ENCODE data around the gene HOOK1.
"Not testable (repeated sequence)": the region's sequence is repeated elsewhere in the genome, so short reads cannot be mapped to it uniquely, and the experiment has no call there.

Gene HOOK1

GRCh38 chr1:59892841-59893811, 78.4 kb downstream of the HOOK1 start:
- no peak overlapping the region for H3K4me3 ChIP-seq (ENCODE audit: low read length)
- TF ChIP-seq ZNF274 (IDR thresholded peaks at IDR 0.05; ENCODE audit: low read depth, low read length), result no peak

DNA sequence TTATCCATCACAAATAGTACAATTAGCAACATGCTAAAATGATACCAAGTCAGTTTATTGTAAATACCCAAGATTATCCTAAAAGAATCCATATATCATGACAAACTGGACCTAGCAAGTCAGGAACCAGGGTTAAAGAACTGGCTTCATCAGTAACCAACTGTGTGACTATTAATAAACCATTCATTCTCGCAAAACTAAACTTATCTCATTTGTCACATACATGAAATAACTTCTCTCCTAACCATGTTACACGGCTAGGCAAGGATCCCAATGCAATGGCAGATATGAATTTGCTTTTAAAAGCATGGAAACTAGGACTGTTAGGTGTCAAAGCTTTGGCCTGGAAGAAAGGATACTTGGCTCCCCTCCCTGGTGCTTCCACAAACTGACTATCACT, 82.4 kb downstream of the HOOK1 start:
- no peak overlapping the region for H3K4me3 ChIP-seq (ENCODE audit: low read length)
- no peak for TF ChIP-seq ZNF274 (IDR thresholded peaks at IDR 0.05; ENCODE audit: low read depth, low read length)

- H3K4me3 ChIP-seq (ENCODE audit: low read length), result no peak overlapping the region
- TF ChIP-seq ZNF274 (IDR thresholded peaks at IDR 0.05; ENCODE audit: low read depth, low read length), result no peak
Measured at GRCh38 chr1:59898927-59899326, 84.2 kb downstream of the HOOK1 start.

DNA sequence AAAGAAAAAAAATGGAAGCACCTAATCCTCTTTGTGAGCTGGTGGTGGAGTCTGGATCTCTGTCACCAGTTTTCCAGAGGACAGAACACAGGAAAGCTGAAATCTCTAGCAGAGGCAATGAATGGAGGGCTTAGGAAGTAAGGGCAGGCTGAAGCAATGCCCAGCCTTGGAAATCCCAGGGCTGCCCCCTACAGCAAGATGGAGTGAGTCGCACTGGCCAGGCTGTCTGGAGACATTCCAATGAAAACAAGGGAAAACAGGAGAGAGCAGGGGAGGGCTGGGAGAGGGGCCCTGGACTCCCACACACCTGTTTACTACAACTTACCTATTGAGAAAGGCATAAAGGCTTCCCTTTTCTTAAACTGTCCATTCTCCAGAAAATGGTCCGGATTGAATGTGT, 85.9 kb downstream of the HOOK1 start:
- TF ChIP-seq ZNF274 (IDR thresholded peaks at IDR 0.05; ENCODE audit: low read depth, low read length), result no peak
- no peak overlapping the region for H3K4me3 ChIP-seq (ENCODE audit: low read length)

- no peak overlapping the region for H3K4me3 ChIP-seq (ENCODE audit: low read length)
- no peak for TF ChIP-seq ZNF274 (IDR thresholded peaks at IDR 0.05; ENCODE audit: low read depth, low read length)
Measured at GRCh38 chr1:59901770-59902388, 87.1 kb downstream of the HOOK1 start.

DNA sequence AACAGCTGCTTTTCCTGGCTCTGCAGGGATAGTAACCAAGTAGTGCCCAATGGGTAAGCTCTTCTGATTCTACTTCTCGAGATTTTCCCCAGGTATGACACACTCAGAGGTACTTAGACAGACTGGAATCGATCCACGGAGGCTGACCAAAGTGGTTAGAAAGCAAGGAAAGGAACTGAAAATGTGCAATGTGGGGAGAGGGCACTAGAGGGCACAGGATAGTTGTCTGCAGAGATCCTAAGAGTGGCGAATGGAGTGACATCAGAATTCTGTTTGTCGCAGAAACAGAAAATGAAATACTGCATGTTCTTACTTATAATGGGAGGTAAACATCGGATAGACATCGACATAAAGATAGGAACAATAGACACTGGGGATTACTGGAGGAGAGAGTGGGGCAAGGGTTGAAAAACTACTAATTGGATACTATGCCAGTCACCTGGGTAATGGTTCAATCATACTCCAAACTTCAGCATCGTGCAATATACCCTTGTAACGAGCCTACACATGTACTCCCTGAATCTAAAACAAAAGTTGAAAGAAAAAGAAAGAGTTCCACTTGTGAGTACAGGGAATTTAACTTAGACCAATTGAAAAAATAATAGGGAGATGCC, 88.5 kb downstream of the HOOK1 start:
- TF ChIP-seq ZNF274 (IDR thresholded peaks at IDR 0.05; ENCODE audit: low read depth, low read length), result no peak

DNA sequence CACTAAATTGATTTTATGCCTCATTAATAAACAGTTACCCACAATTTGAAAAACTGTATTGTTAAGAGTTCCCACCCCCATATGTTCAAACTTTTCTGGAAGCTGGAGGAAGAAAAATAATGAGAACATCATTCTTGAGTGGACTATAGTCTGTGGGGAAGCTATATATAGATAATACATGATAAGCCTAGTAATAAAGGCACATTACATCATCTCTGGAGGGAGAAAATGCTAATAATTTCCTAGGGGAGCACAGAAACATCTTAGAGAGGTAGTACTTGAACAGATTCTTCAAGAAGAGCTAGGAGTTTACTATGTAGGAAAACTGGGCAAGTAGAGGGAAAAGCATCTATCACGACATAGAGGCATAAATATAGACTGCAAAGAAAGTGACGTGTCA, 92.2 kb downstream of the HOOK1 start:
- TF ChIP-seq ZNF274 (IDR thresholded peaks at IDR 0.05; ENCODE audit: low read depth, low read length), result no peak
- no peak overlapping the region for H3K4me3 ChIP-seq (ENCODE audit: low read length)

More for the DNA sequence above, 88.5 kb downstream of the HOOK1 start:
- no peak overlapping the region for H3K4me3 ChIP-seq (ENCODE audit: low read length)

- no peak overlapping the region for H3K4me3 ChIP-seq (ENCODE audit: low read length)
- TF ChIP-seq ZNF274 (IDR thresholded peaks at IDR 0.05; ENCODE audit: low read depth, low read length), result no peak
Measured at GRCh38 chr1:59908084-59908483, 93.3 kb downstream of the HOOK1 start.

GRCh38 chr1:59908682-59909081, 93.9 kb downstream of the HOOK1 start:
- H3K4me3 ChIP-seq (ENCODE audit: low read length), result no peak overlapping the region
- no peak for TF ChIP-seq ZNF274 (IDR thresholded peaks at IDR 0.05; ENCODE audit: low read depth, low read length)

- H3K4me3 ChIP-seq (ENCODE audit: low read length), result not testable (repeated sequence)
Measured at GRCh38 chr1:59914791-59915286, 100.1 kb downstream of the HOOK1 start.

GRCh38 chr1:59915516-59915915, 100.8 kb downstream of the HOOK1 start:
- no peak overlapping the region for H3K4me3 ChIP-seq (ENCODE audit: low read length)
- no peak for TF ChIP-seq ZNF274 (IDR thresholded peaks at IDR 0.05; ENCODE audit: low read depth, low read length)

- no peak for TF ChIP-seq ZNF274 (IDR thresholded peaks at IDR 0.05; ENCODE audit: low read depth, low read length)
- no peak overlapping the region for H3K4me3 ChIP-seq (ENCODE audit: low read length)
Measured at GRCh38 chr1:59917026-59917784, 102.5 kb downstream of the HOOK1 start.

DNA sequence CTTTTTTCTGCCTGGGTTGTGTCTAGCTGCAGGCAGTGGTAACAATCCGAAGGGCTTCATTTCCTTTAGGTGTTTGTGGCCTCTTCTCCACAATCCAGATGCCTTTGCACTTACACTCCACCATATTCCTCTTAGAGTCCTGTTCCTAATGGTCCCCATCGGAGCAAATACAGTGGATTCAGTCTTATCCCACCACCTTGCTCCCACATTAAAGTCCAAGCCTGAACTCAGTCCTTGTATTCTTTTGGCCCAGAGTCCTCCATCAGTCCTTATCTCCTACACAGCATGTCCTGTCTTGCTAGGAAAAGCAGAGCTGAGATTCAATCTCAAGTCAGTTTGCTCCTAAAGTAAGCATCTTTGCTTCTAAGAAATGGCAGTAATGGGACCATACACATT, 103.0 kb downstream of the HOOK1 start:
- TF ChIP-seq ZNF274 (IDR thresholded peaks at IDR 0.05; ENCODE audit: low read depth, low read length), result no peak
- H3K4me3 ChIP-seq (ENCODE audit: low read length), result no peak overlapping the region

DNA sequence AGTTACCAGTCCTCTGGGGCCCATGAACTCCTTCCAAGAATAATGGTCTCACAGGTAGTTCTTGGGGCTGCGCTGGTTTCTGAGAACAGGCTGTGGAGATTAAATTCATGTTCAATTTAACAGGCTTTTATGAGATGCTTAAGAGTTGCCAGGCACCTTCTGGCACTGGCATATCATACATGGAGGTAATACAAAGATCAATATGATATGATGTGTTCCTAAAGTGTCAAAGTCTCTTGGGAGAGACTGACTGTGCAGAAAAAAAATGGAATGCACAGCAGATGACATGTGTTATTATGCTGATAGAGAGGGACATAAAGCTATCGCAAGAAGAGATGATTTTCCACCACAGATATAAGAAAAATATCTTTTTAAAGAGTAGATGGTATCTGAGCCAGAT, 105.0 kb downstream of the HOOK1 start:
- no peak overlapping the region for H3K4me3 ChIP-seq (ENCODE audit: low read length)
- TF ChIP-seq ZNF274 (IDR thresholded peaks at IDR 0.05; ENCODE audit: low read depth, low read length), result no peak

DNA sequence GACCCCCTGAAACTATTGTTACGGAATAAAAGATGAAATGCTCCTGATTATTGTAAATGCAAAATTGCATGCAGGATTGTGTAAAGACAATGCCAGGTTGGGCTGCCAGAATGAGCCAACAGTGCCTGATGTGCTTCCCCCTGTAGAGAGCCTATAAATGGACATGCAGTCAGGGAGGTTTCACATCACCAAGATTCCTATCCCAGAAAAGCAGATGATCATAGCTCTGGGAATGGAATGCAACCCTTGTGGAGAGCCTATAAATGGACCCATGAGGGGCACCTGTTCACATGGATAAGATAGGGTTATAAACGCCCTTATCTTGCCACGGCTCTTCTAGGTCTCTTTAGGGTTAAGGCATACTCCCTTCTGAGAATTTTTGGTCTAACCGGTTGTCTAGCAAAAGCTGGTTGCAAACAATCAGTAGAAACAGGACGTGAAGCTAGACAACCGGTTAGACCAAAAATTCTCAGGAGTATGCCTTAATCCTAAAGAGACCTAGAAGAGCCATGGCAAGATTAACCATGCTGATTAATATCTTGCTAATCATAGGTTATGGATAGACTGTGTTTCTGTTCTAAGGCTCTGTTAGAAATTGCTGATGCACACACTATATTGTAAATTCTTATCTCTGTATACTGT, 106.6 kb downstream of the HOOK1 start:
- H3K4me3 ChIP-seq (ENCODE audit: low read length), result not testable (repeated sequence)

Measured in GM08714 (cell line).